ENCODE measurements around the gene TRIM14.

The TRIM14 gene

DNA sequence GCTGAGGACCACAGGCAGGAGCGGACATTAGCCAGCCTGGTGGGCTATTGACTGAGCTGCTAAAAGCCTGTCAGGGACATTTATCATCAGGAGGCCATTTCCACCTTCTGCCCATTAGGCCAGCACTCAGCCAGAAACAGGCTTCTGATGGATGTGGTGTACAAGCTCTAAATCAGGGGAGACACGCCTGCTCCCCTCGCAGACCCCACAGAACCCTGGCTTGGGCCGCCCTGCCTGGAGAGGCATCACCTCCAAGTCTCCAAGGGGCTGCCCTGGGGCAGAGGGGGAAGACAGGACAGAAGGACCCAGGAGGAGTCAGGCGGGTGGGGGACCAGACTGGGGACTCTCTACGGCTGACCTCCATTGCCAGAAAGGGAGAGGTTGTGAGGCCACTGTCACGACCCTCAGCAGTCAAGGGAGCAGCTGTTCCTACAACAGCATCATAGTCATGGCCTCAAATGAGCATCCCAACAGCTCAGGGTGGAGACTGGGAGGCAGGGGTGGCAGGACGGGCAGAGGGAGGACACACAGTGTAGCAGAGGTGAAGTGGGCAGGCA lies 24.0 kb upstream of the TRIM14 start:
- H3K4me3 ChIP-seq (ENCODE audit: low read depth, low read length): no peak overlapping the region
- TF ChIP-seq, protein P1, sequence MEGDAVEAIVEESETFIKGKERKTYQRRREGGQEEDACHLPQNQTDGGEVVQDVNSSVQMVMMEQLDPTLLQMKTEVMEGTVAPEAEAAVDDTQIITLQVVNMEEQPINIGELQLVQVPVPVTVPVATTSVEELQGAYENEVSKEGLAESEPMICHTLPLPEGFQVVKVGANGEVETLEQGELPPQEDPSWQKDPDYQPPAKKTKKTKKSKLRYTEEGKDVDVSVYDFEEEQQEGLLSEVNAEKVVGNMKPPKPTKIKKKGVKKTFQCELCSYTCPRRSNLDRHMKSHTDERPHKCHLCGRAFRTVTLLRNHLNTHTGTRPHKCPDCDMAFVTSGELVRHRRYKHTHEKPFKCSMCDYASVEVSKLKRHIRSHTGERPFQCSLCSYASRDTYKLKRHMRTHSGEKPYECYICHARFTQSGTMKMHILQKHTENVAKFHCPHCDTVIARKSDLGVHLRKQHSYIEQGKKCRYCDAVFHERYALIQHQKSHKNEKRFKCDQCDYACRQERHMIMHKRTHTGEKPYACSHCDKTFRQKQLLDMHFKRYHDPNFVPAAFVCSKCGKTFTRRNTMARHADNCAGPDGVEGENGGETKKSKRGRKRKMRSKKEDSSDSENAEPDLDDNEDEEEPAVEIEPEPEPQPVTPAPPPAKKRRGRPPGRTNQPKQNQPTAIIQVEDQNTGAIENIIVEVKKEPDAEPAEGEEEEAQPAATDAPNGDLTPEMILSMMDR (IDR thresholded peaks at IDR 0.05; ENCODE audit: control insufficient read depth, extremely low read depth, insufficient read depth): no peak
- DNase-seq (ENCODE audit: low read depth): no peak

DNA sequence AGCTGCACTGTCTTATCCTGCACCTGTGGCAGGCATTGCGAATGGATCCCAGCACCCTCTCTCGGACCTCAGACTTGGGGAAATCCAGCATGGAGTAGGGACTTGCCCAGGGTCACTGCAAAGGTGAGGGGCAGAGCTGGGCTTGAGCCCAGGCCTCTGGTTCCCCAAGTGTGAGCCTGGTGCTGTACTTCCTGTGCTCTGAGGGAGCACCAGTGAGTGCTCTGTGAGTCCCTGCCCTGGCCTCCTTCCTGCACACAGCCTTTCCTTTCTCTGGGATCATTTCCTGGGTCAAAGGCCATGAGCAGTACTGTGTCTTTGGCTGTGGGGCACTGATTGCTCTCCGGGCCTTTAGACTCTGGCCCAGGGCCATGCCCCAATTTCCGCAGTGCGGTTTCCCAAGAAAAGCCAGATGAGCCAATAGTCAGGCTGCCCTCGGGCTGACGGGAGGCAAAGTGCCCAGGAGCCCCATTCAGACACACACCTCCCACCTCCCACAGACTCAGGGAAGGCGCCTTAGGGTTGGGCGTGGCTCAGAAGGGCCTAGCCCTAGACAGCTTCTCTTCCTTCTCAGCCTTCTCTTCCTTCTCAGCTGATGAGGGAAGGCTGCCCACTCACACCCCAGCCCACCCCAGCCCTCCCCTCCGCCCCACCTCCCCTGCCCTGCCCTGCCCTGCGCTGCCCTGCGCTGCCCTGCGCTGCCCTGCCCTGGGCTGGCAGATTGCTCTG lies 23.3 kb upstream of the TRIM14 start:
- no peak for DNase-seq (ENCODE audit: low read depth)
- TF ChIP-seq, protein P1 (IDR thresholded peaks at IDR 0.05; ENCODE audit: control insufficient read depth, extremely low read depth, insufficient read depth): no peak

DNA sequence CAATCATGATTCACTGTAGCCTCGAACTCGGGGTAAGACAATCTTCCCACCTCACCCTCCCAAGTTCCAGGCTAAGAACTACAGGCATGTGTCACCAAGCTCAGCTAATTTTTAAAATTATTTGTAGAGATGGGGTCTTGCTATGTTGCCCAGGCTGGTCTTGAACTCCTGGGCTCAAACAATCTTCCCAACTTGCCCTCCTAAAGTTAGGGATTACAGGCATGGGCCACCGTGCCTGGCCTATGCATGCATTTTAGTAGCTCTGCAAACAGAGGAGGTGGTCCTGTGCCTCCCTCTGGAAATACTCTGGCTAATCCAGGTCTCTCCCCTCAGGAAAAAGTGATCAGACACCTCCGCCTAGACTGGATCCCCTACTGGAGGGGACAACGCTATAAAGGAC lies 21.5 kb upstream of the TRIM14 start:
- no peak overlapping the region for H3K4me3 ChIP-seq (ENCODE audit: low read depth, low read length)
- TF ChIP-seq, protein P1 (IDR thresholded peaks at IDR 0.05; ENCODE audit: control insufficient read depth, extremely low read depth, insufficient read depth): no peak
- no peak for DNase-seq (ENCODE audit: low read depth)

More for the DNA sequence above, 23.3 kb upstream of the TRIM14 start:
- no peak overlapping the region for H3K4me3 ChIP-seq (ENCODE audit: low read depth, low read length)

DNA sequence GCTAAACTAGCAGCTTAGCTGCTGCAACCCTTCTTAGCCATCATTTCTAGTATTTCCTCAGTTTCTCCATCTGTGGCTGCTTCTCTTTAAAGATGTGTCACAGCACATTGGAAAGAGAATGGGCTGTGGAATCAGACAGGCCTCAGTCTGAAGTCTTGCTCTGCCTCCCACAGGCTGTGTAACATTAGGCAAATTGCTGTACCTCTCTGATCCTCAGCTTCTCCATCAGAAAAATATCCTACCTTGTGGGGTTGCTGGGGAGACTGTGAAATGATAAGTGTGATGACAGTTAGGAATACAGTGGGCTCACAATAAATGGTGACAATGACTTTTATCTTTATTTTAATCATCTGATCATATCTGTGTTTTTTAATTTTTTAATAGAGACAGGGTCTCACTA lies 17.5 kb upstream of the TRIM14 start:
- DNase-seq (ENCODE audit: low read depth): no peak
- H3K4me3 ChIP-seq (ENCODE audit: low read depth, low read length): no peak overlapping the region
- TF ChIP-seq, protein P1 (IDR thresholded peaks at IDR 0.05; ENCODE audit: control insufficient read depth, extremely low read depth, insufficient read depth): no peak

DNA sequence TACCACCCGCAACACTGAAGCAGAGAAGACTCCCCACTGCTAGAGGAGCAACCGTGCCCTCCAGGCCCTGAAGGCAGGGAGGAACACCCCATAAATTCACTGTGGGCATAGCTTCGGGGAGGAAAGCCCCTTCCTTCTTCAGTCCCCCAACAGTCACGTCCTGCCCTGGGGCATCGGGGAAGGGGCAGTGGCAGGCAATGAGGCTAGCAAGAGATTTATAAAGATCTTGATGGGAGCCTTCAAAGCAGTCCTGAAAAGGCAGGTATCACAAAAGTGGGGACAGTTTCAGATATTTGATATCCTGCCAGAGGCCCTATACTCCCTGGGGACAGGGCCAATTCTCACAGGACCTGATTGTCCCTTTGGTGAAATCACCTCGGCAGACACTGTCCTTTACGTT lies 16.9 kb upstream of the TRIM14 start:
- H3K4me3 ChIP-seq (ENCODE audit: low read depth, low read length): peak overlapping the region; percentile 9; the same call in 1 of the 2 replicates
- TF ChIP-seq, protein P1 (IDR thresholded peaks at IDR 0.05; ENCODE audit: control insufficient read depth, extremely low read depth, insufficient read depth): no peak
- peak; percentile 27 for DNase-seq (ENCODE audit: low read depth)

DNA sequence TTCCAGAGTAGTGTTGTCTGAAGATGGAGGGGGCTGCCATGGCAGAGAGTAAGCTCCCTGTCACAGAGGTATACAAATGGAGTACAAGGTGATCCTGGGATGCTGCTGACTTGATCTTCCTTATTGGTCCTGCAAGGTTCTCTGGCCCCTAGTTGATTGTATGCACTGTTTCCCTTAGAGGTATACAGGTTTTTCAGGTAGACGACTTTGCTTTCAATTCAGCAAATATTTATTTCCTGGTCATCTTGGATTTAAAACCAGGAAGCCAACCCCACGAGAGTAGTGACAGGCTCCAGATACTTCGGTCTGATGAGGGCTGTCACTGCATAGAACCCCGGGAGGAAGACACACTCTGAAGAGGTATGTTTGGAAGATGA lies 16.5 kb upstream of the TRIM14 start:
- TF ChIP-seq, protein P1 (IDR thresholded peaks at IDR 0.05; ENCODE audit: control insufficient read depth, extremely low read depth, insufficient read depth): no peak
- DNase-seq (ENCODE audit: low read depth): peak; percentile 90
- peak overlapping the region; percentile 9; the same call in 1 of the 2 replicates for H3K4me3 ChIP-seq (ENCODE audit: low read depth, low read length)
